HepG2 (cell line): ENCODE measurements around the gene CBLB. TPM values are rescaled to one million over a fixed set of nuclear protein-coding genes. Genes with fewer than 3 reads are reported as not detected.
A peak's percentile ranks its signal among the peaks of the same experiment; 100 is the strongest.

Experiments
- ATF7-NPFF ChIP-seq: sonication (generic); formaldehyde crosslinking; IDR thresholded peaks from 2 replicates; pipeline ENCODE4 v1.8.1; 2023; ENCODE audit warnings: mild to moderate bottlenecking, low read depth, missing genetic modification reagents, moderate library complexity
- BORCS8-MEF2B ChIP-seq: sonication (generic); formaldehyde crosslinking; IDR thresholded peaks from 2 replicates; pipeline ENCODE4 v1.8.0; 2022; ENCODE audit warnings: mild to moderate bottlenecking, missing genetic modification reagents
- CSRNP2 ChIP-seq: sonication (generic); formaldehyde crosslinking; conservative IDR thresholded peaks from 2 replicates; pipeline ENCODE4 v1.8.0; 2022; ENCODE audit warnings: low read depth, missing genetic modification reagents
- IRF2 ChIP-seq: IDR thresholded peaks from 2 replicates; pipeline ENCODE4 v1.6.1; 2018; ENCODE audit warnings: missing genetic modification reagents, missing compliant biosample characterization
- KLF12 ChIP-seq: sonication (generic); formaldehyde crosslinking; IDR thresholded peaks from 2 replicates; pipeline ENCODE4 v1.4.0; 2020; ENCODE audit warnings: missing genetic modification reagents, borderline replicate concordance
- MED1 ChIP-seq: sonication (generic); formaldehyde crosslinking; IDR thresholded peaks from 2 replicates; pipeline ENCODE4 v1.4.0; 2020; ENCODE audit warnings: missing genetic modification reagents
- PTBP1 ChIP-seq: fragments of 200-400 bp; formaldehyde crosslinking; IDR thresholded peaks from 2 replicates; pipeline ENCODE4 v1.6.1; 2018; ENCODE audit warnings: low read length, low read depth; ENCODE audit not compliant: poor library complexity, severe bottlenecking
- RFXANK ChIP-seq: IDR thresholded peaks from 2 replicates; pipeline ENCODE4 v1.6.1; 2016
- SATB2 ChIP-seq: sonication (generic); formaldehyde crosslinking; IDR thresholded peaks from 2 replicates; pipeline ENCODE4 v1.5.0; 2020; ENCODE audit warnings: missing genetic modification reagents
- TCF12 ChIP-seq, 2 experiments: fragments of 450-650 bp in 1 of 2; sonication (generic) in 1 of 2; formaldehyde crosslinking in 1 of 2; IDR thresholded peaks; 2 replicates each; pipeline versions ENCODE4 v1.6.1 to v1.8.0; 2017 to 2022; ENCODE audit warnings: antibody characterized with exemption in 1 of 2, mild to moderate bottlenecking in 1 of 2, missing genetic modification reagents in 1 of 2, moderate library complexity in 1 of 2
- ZFAT ChIP-seq: sonication (generic); formaldehyde crosslinking; conservative IDR thresholded peaks from 2 replicates; pipeline ENCODE4 v1.8.1; 2023; ENCODE audit warnings: missing genetic modification reagents, inconsistent platforms
- ZFP36L2 ChIP-seq: sonication (generic); formaldehyde crosslinking; IDR thresholded peaks from 2 replicates; pipeline ENCODE4 v1.4.0; 2020; ENCODE audit warnings: missing genetic modification reagents
- ZNF180 ChIP-seq: sonication (generic); formaldehyde crosslinking; IDR thresholded peaks from 2 replicates; pipeline ENCODE4 v1.4.0; 2020; ENCODE audit warnings: low read depth, missing genetic modification reagents, borderline replicate concordance
- ZNF546 ChIP-seq: sonication (generic); formaldehyde crosslinking; conservative IDR thresholded peaks from 2 replicates; pipeline ENCODE4 v1.8.1; 2023; ENCODE audit warnings: mild to moderate bottlenecking, missing genetic modification reagents
- ZNF576 ChIP-seq: sonication (generic); formaldehyde crosslinking; IDR thresholded peaks from 2 replicates; pipeline ENCODE4 v1.4.0; 2020; ENCODE audit warnings: mild to moderate bottlenecking, missing genetic modification reagents
- ZNF674 ChIP-seq: sonication (generic); formaldehyde crosslinking; IDR thresholded peaks from 2 replicates; pipeline ENCODE4 v1.5.0; 2020; ENCODE audit warnings: low read depth, mild to moderate bottlenecking, missing genetic modification reagents
- ZSCAN21 ChIP-seq: sonication (generic); formaldehyde crosslinking; IDR thresholded peaks from 2 replicates; pipeline ENCODE4 v1.8.0; 2022; ENCODE audit warnings: mild to moderate bottlenecking, missing genetic modification reagents, moderate library complexity, borderline replicate concordance
- polyA plus RNA-seq, 8 experiments: library from polyadenylated mRNA; depleted of rRNA in 3 of 8; stranded (reverse) in 7 of 8; unstranded in 1 of 8; fragments of >200 nt; fragmentation: Illumina TruSeq in 4 of 8; extraction: Trizol in 4 of 8; gene quantifications; 2 replicates each; pipeline versions ENCODE4 v1.2.1 to v1.2.3, GENCODE V29; 2011 to 2016; ENCODE audit warnings: low read depth in 4 of 8, missing spikeins in 1 of 8, mixed read lengths in 1 of 8; ENCODE audit not compliant: insufficient read depth in 1 of 8
- total RNA-seq, 5 experiments: library from RNA; depleted of rRNA; stranded (reverse); fragments of >200 nt; fragmentation: Illumina TruSeq; extraction: Trizol; gene quantifications; 2 replicates each; pipeline ENCODE4 v1.2.3, GENCODE V29; 2016; ENCODE audit warnings: low read depth in 1 of 5
- TF ChIP-seq, protein P1 (sequence below): sonication (generic); formaldehyde crosslinking; IDR thresholded peaks from 2 replicates; pipeline ENCODE4 v1.4.0; 2020; ENCODE audit warnings: mild to moderate bottlenecking, missing genetic modification reagents, borderline replicate concordance
- TF ChIP-seq, protein P2 (sequence below): IDR thresholded peaks from 2 replicates; pipeline ENCODE4 v1.6.1; 2016; ENCODE audit warnings: missing biosample characterization, missing genetic modification reagents, low read depth

The CBLB gene
- total and polyA plus RNA-seq, 2 of the 13 experiments (the other 11 are each of a cell fraction or from before 2014, with no cell fraction given), result 9.8 to 16.4 TPM

DNA sequence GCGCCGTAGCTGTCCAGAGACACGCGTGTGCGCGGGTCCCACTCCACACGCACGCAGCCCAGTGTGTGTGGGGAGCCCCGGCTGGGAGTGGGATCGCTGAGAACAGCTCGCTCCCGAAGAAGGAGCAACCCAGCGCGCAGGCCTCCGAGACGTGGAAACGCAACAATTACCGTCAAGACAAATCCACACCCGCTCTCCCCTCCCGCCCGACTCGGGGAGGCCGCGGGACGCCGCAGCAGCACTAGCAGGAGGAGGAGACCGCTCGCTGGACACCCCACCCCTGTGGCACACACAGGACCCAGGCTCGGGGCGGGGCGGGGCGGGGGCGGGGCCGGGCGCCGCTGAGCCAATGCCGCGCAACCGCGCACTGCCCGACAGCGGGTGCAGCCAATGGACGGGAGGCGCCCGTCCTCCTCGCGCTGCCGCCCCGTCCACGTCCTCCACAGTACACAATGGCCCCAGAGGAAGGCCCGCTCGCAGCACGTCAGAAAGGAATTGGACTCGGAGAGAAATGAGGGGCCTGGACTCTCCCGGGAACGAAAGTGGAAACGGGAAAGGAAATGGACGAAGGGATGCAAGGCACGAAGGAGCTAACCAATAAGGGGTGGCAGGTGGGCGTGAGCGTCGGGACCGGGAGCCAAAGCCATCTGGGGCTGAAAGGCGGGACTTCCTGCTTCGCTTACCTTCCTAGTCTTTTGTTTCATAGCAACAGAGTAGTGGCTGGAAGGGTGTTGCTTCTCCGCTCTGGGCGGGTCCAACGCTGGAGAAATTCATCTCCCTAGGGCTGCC lies at the start of gene CBLB (continued):
- TF ChIP-seq ZSCAN21 (CRISPR knock-in tag) (peak; percentile 67; the same call in 1 of the 2 replicates), RFXANK (CRISPR knock-in tag) (no peak), BORCS8-MEF2B (CRISPR knock-in tag) (peak; percentile 18; the same call in 1 of the 2 replicates), ZFP36L2 (no peak), KLF12 (CRISPR knock-in tag) (no peak), ZNF674 (CRISPR knock-in tag) (no peak), ZNF546 (CRISPR knock-in tag) (no peak), MED1 (CRISPR knock-in tag) (peak; percentile 40; the same call in 1 of the 2 replicates), TCF12 (IDR thresholded peaks at IDR 0.05) (no peak), TCF12 (CRISPR knock-in tag; IDR thresholded peaks at IDR 0.05) (no peak), PTBP1 (no peak), CSRNP2 (CRISPR knock-in tag) (no peak), IRF2 (0 out of 2 replicates have a peak, but pooled peaks have one; percentile 52), ZFAT (no peak), ZNF180 (no peak), SATB2 (no peak), ATF7-NPFF (CRISPR knock-in tag) (no peak), ZNF576 (CRISPR knock-in tag) (0 out of 2 replicates have a peak, but pooled peaks have one; percentile 0)
- TF ChIP-seq, protein P1, sequence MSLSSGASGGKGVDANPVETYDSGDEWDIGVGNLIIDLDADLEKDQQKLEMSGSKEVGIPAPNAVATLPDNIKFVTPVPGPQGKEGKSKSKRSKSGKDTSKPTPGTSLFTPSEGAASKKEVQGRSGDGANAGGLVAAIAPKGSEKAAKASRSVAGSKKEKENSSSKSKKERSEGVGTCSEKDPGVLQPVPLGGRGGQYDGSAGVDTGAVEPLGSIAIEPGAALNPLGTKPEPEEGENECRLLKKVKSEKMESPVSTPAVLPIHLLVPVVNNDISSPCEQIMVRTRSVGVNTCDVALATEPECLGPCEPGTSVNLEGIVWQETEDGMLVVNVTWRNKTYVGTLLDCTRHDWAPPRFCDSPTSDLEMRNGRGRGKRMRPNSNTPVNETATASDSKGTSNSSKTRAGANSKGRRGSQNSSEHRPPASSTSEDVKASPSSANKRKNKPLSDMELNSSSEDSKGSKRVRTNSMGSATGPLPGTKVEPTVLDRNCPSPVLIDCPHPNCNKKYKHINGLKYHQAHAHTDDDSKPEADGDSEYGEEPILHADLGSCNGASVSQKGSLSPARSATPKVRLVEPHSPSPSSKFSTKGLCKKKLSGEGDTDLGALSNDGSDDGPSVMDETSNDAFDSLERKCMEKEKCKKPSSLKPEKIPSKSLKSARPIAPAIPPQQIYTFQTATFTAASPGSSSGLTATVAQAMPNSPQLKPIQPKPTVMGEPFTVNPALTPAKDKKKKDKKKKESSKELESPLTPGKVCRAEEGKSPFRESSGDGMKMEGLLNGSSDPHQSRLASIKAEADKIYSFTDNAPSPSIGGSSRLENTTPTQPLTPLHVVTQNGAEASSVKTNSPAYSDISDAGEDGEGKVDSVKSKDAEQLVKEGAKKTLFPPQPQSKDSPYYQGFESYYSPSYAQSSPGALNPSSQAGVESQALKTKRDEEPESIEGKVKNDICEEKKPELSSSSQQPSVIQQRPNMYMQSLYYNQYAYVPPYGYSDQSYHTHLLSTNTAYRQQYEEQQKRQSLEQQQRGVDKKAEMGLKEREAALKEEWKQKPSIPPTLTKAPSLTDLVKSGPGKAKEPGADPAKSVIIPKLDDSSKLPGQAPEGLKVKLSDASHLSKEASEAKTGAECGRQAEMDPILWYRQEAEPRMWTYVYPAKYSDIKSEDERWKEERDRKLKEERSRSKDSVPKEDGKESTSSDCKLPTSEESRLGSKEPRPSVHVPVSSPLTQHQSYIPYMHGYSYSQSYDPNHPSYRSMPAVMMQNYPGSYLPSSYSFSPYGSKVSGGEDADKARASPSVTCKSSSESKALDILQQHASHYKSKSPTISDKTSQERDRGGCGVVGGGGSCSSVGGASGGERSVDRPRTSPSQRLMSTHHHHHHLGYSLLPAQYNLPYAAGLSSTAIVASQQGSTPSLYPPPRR (CRISPR knock-in tag), result no peak
- TF ChIP-seq, protein P2, sequence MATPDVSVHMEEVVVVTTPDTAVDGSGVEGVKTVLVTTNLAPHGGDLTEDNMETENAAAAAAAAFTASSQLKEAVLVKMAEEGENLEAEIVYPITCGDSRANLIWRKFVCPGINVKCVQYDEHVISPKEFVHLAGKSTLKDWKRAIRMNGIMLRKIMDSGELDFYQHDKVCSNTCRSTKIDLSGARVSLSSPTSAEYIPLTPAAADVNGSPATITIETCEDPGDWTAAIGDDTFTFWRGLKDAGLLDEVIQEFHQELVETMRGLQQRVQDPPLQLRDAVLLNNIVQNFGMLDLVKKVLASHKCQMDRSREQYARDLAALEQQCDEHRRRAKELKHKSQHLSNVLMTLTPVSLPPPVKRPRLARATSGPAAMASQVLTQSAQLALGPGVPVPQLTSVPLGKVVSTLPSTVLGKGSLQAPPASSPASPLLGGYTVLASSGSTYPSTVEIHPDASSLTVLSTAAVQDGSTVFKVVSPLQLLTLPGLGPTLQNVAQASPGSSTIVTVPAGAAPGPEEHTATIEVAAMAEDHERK (CRISPR knock-in tag), result no peak
